ENCODE measurements around the gene SLC1A2.

SLC1A2 gene

GRCh38 chr11:35313066-35313759, 106.1 kb downstream of the SLC1A2 start:
- intact Hi-C loops (cut with DNase I): no loop called here
- DNase-seq: no peak

GRCh38 chr11:35311331-35311730, 108.0 kb downstream of the SLC1A2 start:
- intact Hi-C loops (cut with DNase I): no loop called here
- DNase-seq: no peak

- intact Hi-C loops (cut with DNase I): loop anchor here (5.0 kb wide), 1 partner anchor 44 kb away; no protein-coding TSS in a partner anchor
- DNase-seq: no peak
Measured at GRCh38 chr11:35308157-35308556, 111.2 kb downstream of the SLC1A2 start.

- intact Hi-C loops (cut with DNase I): loop anchor here (5.0 kb wide), 1 partner anchor 45 kb away; no protein-coding TSS in a partner anchor
- DNase-seq: peak in 8 of 10 donors; percentile 18 to 91 (median 52)
Measured at GRCh38 chr11:35307221-35307621, 112.1 kb downstream of the SLC1A2 start.

GRCh38 chr11:35305670-35306382, 113.5 kb downstream of the SLC1A2 start:
- intact Hi-C loops (cut with DNase I): loop anchor here (5.0 kb wide), 1 partner anchor 46 kb away; no protein-coding TSS in a partner anchor
- DNase-seq: no peak

- intact Hi-C loops (cut with DNase I): loop anchor here (5.0 kb wide), 1 partner anchor 47 kb away; no protein-coding TSS in a partner anchor
- no peak for DNase-seq
Measured at GRCh38 chr11:35304900-35305460, 114.4 kb downstream of the SLC1A2 start.

- intact Hi-C loops (cut with DNase I): no loop called here
- DNase-seq: no peak
Measured at GRCh38 chr11:35304386-35304775, 115.0 kb downstream of the SLC1A2 start.

GRCh38 chr11:35303596-35304385, 115.6 kb downstream of the SLC1A2 start:
- intact Hi-C loops (cut with DNase I): no loop called here
- DNase-seq: peak in 1 of 10 donors; percentile 20

- intact Hi-C loops (cut with DNase I): no loop called here
- no peak for DNase-seq
Measured at GRCh38 chr11:35302398-35302797, 117.0 kb downstream of the SLC1A2 start.

GRCh38 chr11:35298369-35298768, 121.0 kb downstream of the SLC1A2 start:
- no peak for DNase-seq
- intact Hi-C loops (cut with DNase I): no loop called here

- intact Hi-C loops (cut with DNase I): no loop called here
Measured at GRCh38 chr11:35295751-35296150, 123.6 kb downstream of the SLC1A2 start.

GRCh38 chr11:35293699-35294098, 125.7 kb downstream of the SLC1A2 start:
- intact Hi-C loops (cut with DNase I): no loop called here
- no peak for DNase-seq

More at GRCh38 chr11:35295751-35296150, 123.6 kb downstream of the SLC1A2 start:
- no peak for DNase-seq

GRCh38 chr11:35293035-35293434, 126.3 kb downstream of the SLC1A2 start:
- intact Hi-C loops (cut with DNase I): no loop called here
- no peak for DNase-seq

- intact Hi-C loops (cut with DNase I): no loop called here
- no peak for DNase-seq
Measured at GRCh38 chr11:35292279-35292678, 127.1 kb downstream of the SLC1A2 start.

GRCh38 chr11:35290876-35291275, 128.5 kb downstream of the SLC1A2 start:
- intact Hi-C loops (cut with DNase I): no loop called here
- no peak for DNase-seq

- DNase-seq: no peak
- intact Hi-C loops (cut with DNase I): no loop called here
Measured at GRCh38 chr11:35289821-35290220, 129.5 kb downstream of the SLC1A2 start.

GRCh38 chr11:35288817-35289541, 130.4 kb downstream of the SLC1A2 start:
- DNase-seq: no peak
- intact Hi-C loops (cut with DNase I): no loop called here

GRCh38 chr11:35288309-35288708, 131.0 kb downstream of the SLC1A2 start:
- DNase-seq: no peak
- intact Hi-C loops (cut with DNase I): no loop called here

- no peak for DNase-seq
- intact Hi-C loops (cut with DNase I): no loop called here
Measured at GRCh38 chr11:35287344-35287890, 131.9 kb downstream of the SLC1A2 start.

- intact Hi-C loops (cut with DNase I): no loop called here
- no peak for DNase-seq
Measured at GRCh38 chr11:35286126-35286525, 133.2 kb downstream of the SLC1A2 start.
